GM23338 (cell line): ENCODE results near the gene NIPA2. TPM values are rescaled to one million over a fixed set of nuclear protein-coding genes. Genes with fewer than 3 reads are reported as not detected.

Experiments
- ATAC-seq: fragments of 200-7000 bp; cut with Tn5 transposase; 3 replicates; pipeline ENCODE4 v1.9.1; 2020
- DNase-seq: peaks from one replicate; pipeline ENCODE4 v3.0.0-alpha.2; 2015; ENCODE audit warnings: low spot score
- H2AFZ ChIP-seq: fragments of 200-600 bp; sonication (generic); 2 replicates; pipeline ENCODE4 v1.8.0; 2016; ENCODE audit warnings: antibody characterized with exemption, mild to moderate bottlenecking, moderate library complexity
- H3F3A ChIP-seq: fragments of 200-600 bp; sonication (generic); replicated peaks from 2 replicates; pipeline ENCODE4 v1.8.0; 2017; ENCODE audit warnings: antibody characterized with exemption, mixed run types, low read depth
- H3K27ac ChIP-seq: fragments of 200-600 bp; sonication (generic); 2 replicates; pipeline ENCODE4 v1.6.1; 2016; ENCODE audit warnings: low read depth
- H3K27me3 ChIP-seq: fragments of 200-600 bp; sonication (generic); 2 replicates; pipeline ENCODE4 v1.8.0; 2016; ENCODE audit warnings: mild to moderate bottlenecking, mixed run types, moderate library complexity; ENCODE audit not compliant: insufficient read depth
- H3K36me3 ChIP-seq: fragments of 200-600 bp; sonication (generic); 2 replicates; pipeline ENCODE4 v1.8.0; 2016; ENCODE audit warnings: mild to moderate bottlenecking; ENCODE audit not compliant: insufficient read depth
- H3K4me1 ChIP-seq: fragments of 200-600 bp; sonication (generic); 2 replicates; pipeline ENCODE4 v1.8.0; 2016; ENCODE audit warnings: mild to moderate bottlenecking, moderate library complexity; ENCODE audit not compliant: insufficient read depth
- H3K4me2 ChIP-seq: fragments of 200-600 bp; sonication (generic); 2 replicates; pipeline ENCODE4 v1.7.1; 2017; ENCODE audit warnings: mixed run types
- H3K4me3 ChIP-seq: fragments of 200-600 bp; sonication (generic); 2 replicates; pipeline ENCODE4 v1.6.1; 2016; ENCODE audit warnings: mixed run types
- H3K79me2 ChIP-seq: fragments of 200-600 bp; sonication (generic); replicated peaks from 2 replicates; pipeline ENCODE4 v1.8.0; 2017; ENCODE audit warnings: mild to moderate bottlenecking; ENCODE audit not compliant: insufficient read depth
- H3K9me2 ChIP-seq: fragments of 200-600 bp; sonication (generic); 2 replicates; pipeline ENCODE4 v1.8.0; 2017; ENCODE audit not compliant: insufficient read depth
- H4K20me1 ChIP-seq: fragments of 200-600 bp; sonication (generic); replicated peaks from 2 replicates; pipeline ENCODE4 v1.8.0; 2017; ENCODE audit warnings: mild to moderate bottlenecking; ENCODE audit not compliant: insufficient read depth
- H3K27ac Mint-ChIP-seq: 2 replicates; pipeline ENCODE4 v1.8.0; 2020; ENCODE audit warnings: inconsistent platforms, mild to moderate bottlenecking, moderate library complexity, mixed read lengths
- H3K27me3 Mint-ChIP-seq: 3 replicates; pipeline ENCODE4 v1.8.0; 2022; ENCODE audit warnings: low read depth, mild to moderate bottlenecking, moderate library complexity, mixed read lengths, inconsistent platforms; ENCODE audit not compliant: insufficient read depth, poor library complexity
- H3K36me3 Mint-ChIP-seq: 3 replicates; pipeline ENCODE4 v1.8.0; 2021; ENCODE audit warnings: low read depth, mild to moderate bottlenecking, inconsistent platforms, moderate library complexity, mixed read lengths
- H3K4me1 Mint-ChIP-seq: 3 replicates; pipeline ENCODE4 v1.8.0; 2020; ENCODE audit warnings: mild to moderate bottlenecking, inconsistent platforms, mixed read lengths
- H3K4me3 Mint-ChIP-seq: 3 replicates; pipeline ENCODE4 v1.8.0; 2021; ENCODE audit warnings: moderate library complexity, mild to moderate bottlenecking, inconsistent platforms, mixed read lengths
- H3K9me3 Mint-ChIP-seq: 3 replicates; pipeline ENCODE4 v1.8.0; 2020; ENCODE audit warnings: moderate library complexity, mild to moderate bottlenecking, inconsistent platforms, mixed read lengths
- CREB1 ChIP-seq: fragments of 250-450 bp; sonication (Bioruptor Pico); IDR thresholded peaks from 2 replicates; pipeline ENCODE4 v1.5.0; 2020; ENCODE audit warnings: low read depth, mild to moderate bottlenecking, moderate library complexity
- JUNB ChIP-seq: IDR thresholded peaks from one replicate; pipeline ENCODE4 v1.6.1; 2016; ENCODE audit warnings: antibody characterized with exemption; ENCODE audit not compliant: unreplicated experiment
- NANOG ChIP-seq: IDR thresholded peaks from 2 replicates; pipeline ENCODE4 v1.6.1; 2016; ENCODE audit warnings: antibody characterized with exemption, borderline replicate concordance
- POLR2AphosphoS5 ChIP-seq: IDR thresholded peaks from 2 replicates; pipeline ENCODE4 v1.6.1; 2016; ENCODE audit warnings: antibody characterized with exemption, low read depth
- STAT1 ChIP-seq: IDR thresholded peaks from one replicate; pipeline ENCODE4 v1.6.1; 2016; ENCODE audit warnings: antibody characterized with exemption; ENCODE audit not compliant: unreplicated experiment
- ZNF114 ChIP-seq: fragments of 250-450 bp; sonication (Bioruptor Pico); IDR thresholded peaks from 2 replicates; pipeline ENCODE4 v1.5.0; 2020; ENCODE audit warnings: mild to moderate bottlenecking, moderate library complexity
- ZNF331 ChIP-seq: fragments of 250-450 bp; sonication (Bioruptor Pico); IDR thresholded peaks from 2 replicates; pipeline ENCODE4 v1.5.0; 2020; ENCODE audit warnings: low read depth, mild to moderate bottlenecking, moderate library complexity
- polyA plus RNA-seq: library from polyadenylated mRNA; unstranded; fragments of >200 nt; fragmentation: Nextera tagmentation; extraction: Ambion mirVana; gene quantifications from 2 replicates; pipeline ENCODE4 v1.2.1, GENCODE V29; 2016
- total RNA-seq: library from RNA; depleted of rRNA; stranded (reverse); fragments of >200 nt; shearing (Covaris generic); gene quantifications from 2 replicates; pipeline ENCODE4 v1.2.3, GENCODE V29; 2014
- TF ChIP-seq, protein P1 (sequence below): fragments of 250-450 bp; sonication (Bioruptor Pico); IDR thresholded peaks from 2 replicates; pipeline ENCODE4 v1.5.0; 2020; ENCODE audit warnings: mild to moderate bottlenecking, moderate library complexity
- TF ChIP-seq, protein P2 (sequence below): IDR thresholded peaks from 2 replicates; pipeline ENCODE4 v1.6.1; 2016; ENCODE audit warnings: antibody characterized with exemption
- TF ChIP-seq, protein P3 (sequence below): IDR thresholded peaks from one replicate; pipeline ENCODE4 v1.6.1; 2018; ENCODE audit warnings: antibody characterized with exemption; ENCODE audit not compliant: unreplicated experiment

Gene NIPA2
- total and polyA plus RNA-seq, 2 experiments from 2014 or later: 35.0 to 105 TPM

DNA sequence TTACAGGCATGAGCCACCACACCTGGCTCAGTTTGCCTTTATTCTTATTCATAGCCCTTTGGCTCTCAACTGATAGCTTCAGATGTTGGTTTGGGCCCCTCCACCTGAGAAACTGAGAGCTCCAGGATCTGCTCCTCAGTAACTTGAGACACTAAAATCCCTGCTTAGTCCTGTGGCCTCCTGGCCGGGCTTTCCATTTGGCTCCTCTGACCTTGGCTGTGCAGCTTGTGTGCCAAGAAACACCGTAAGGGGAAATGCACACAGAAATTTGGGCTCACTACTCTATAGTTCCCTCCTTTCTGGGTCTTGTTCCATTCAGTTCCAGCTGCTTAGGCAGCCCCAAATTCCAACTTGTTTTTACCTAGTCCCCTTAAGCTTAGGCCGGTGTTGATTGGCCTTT is 24.9 kb downstream of the NIPA2 start:
- no peak for DNase-seq
- Mint-ChIP-seq H3K27me3 (peaks cover 11% of the 10 kb centered on the region), H3K4me3 (no peak overlapping the region), H3K4me1 (peaks cover 5% of the 10 kb centered on the region), H3K9me3 (no peaks in the 10 kb centered on the region; the same call in 2 of the 3 replicates), H3K27ac (peak overlapping the region; percentile 70; the same call in 1 of the 2 replicates), H3K36me3 (peaks cover 91% of the 10 kb centered on the region)
- no peak for TF ChIP-seq NANOG
- TF ChIP-seq, protein P1, sequence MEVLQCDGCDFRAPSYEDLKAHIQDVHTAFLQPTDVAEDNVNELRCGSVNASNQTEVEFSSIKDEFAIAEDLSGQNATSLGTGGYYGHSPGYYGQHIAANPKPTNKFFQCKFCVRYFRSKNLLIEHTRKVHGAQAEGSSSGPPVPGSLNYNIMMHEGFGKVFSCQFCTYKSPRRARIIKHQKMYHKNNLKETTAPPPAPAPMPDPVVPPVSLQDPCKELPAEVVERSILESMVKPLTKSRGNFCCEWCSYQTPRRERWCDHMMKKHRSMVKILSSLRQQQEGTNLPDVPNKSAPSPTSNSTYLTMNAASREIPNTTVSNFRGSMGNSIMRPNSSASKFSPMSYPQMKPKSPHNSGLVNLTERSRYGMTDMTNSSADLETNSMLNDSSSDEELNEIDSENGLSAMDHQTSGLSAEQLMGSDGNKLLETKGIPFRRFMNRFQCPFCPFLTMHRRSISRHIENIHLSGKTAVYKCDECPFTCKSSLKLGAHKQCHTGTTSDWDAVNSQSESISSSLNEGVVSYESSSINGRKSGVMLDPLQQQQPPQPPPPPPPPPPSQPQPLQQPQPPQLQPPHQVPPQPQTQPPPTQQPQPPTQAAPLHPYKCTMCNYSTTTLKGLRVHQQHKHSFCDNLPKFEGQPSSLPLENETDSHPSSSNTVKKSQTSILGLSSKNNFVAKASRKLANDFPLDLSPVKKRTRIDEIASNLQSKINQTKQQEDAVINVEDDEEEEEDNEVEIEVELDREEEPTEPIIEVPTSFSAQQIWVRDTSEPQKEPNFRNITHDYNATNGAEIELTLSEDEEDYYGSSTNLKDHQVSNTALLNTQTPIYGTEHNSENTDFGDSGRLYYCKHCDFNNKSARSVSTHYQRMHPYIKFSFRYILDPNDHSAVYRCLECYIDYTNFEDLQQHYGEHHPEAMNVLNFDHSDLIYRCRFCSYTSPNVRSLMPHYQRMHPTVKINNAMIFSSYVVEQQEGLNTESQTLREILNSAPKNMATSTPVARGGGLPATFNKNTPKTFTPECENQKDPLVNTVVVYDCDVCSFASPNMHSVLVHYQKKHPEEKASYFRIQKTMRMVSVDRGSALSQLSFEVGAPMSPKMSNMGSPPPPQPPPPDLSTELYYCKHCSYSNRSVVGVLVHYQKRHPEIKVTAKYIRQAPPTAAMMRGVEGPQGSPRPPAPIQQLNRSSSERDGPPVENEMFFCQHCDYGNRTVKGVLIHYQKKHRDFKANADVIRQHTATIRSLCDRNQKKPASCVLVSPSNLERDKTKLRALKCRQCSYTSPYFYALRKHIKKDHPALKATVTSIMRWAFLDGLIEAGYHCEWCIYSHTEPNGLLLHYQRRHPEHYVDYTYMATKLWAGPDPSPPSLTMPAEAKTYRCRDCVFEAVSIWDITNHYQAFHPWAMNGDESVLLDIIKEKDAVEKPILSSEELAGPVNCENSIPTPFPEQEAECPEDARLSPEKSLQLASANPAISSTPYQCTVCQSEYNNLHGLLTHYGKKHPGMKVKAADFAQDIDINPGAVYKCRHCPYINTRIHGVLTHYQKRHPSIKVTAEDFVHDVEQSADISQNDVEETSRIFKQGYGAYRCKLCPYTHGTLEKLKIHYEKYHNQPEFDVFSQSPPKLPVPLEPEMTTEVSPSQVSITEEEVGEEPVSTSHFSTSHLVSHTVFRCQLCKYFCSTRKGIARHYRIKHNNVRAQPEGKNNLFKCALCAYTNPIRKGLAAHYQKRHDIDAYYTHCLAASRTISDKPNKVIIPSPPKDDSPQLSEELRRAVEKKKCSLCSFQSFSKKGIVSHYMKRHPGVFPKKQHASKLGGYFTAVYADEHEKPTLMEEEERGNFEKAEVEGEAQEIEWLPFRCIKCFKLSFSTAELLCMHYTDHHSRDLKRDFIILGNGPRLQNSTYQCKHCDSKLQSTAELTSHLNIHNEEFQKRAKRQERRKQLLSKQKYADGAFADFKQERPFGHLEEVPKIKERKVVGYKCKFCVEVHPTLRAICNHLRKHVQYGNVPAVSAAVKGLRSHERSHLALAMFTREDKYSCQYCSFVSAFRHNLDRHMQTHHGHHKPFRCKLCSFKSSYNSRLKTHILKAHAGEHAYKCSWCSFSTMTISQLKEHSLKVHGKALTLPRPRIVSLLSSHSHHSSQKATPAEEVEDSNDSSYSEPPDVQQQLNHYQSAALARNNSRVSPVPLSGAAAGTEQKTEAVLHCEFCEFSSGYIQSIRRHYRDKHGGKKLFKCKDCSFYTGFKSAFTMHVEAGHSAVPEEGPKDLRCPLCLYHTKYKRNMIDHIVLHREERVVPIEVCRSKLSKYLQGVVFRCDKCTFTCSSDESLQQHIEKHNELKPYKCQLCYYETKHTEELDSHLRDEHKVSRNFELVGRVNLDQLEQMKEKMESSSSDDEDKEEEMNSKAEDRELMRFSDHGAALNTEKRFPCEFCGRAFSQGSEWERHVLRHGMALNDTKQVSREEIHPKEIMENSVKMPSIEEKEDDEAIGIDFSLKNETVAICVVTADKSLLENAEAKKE (CRISPR knock-in tag): no peak
- TF ChIP-seq CREB1 (CRISPR knock-in tag): no peak
- peak overlapping the region; percentile 53; the same call in 1 of the 2 replicates for H3K27ac ChIP-seq
- peaks cover 29% of the 10 kb centered on the region for H3K79me2 ChIP-seq
- 0 out of 2 replicates have a peak, but pooled peaks cover 3% of the 10 kb centered on the region for H3F3A ChIP-seq
- no peak overlapping the region for H2AFZ ChIP-seq
- no peak overlapping the region for H3K4me3 ChIP-seq
- no peak overlapping the region for H3K4me2 ChIP-seq
- peaks cover 56% of the 10 kb centered on the region for H3K36me3 ChIP-seq
- H3K4me1 ChIP-seq: no peaks in the 10 kb centered on the region; the same call in 1 of the 2 replicates
- ATAC-seq: peak; percentile 42; the same call in 2 of the 3 replicates
- no peaks in the 10 kb centered on the region for H3K27me3 ChIP-seq
- H3K9me2 ChIP-seq: no peaks in the 10 kb centered on the region
- peaks cover 14% of the 10 kb centered on the region for H4K20me1 ChIP-seq

DNA sequence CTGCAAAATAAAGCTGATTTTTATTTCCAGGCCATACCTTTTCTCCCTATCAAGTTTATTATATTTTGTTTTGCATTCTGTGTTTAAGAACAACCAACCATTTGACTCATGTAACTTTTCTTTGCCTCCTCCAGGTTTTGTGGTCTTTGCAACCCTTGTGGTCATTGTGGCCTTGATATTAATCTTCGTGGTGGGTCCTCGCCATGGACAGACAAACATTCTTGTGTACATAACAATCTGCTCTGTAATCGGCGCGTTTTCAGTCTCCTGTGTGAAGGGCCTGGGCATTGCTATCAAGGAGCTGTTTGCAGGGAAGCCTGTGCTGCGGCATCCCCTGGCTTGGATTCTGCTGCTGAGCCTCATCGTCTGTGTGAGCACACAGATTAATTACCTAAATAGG is 27.6 kb downstream of the NIPA2 start:
- ATAC-seq (no peak), DNase-seq (no peak)
- Mint-ChIP-seq H3K4me3 (no peak overlapping the region), H3K36me3 (peaks cover 91% of the 10 kb centered on the region), H3K27me3 (peaks cover 11% of the 10 kb centered on the region), H3K4me1 (peaks cover 5% of the 10 kb centered on the region), H3K27ac (no peak overlapping the region; the same call in 1 of the 2 replicates), H3K9me3 (no peaks in the 10 kb centered on the region; the same call in 2 of the 3 replicates)
- Histone ChIP-seq H3K9me2 (no peaks in the 10 kb centered on the region), H2AFZ (no peak overlapping the region), H4K20me1 (peaks cover 22% of the 10 kb centered on the region), H3K4me2 (no peak overlapping the region), H3K36me3 (peaks cover 43% of the 10 kb centered on the region), H3K4me3 (no peak overlapping the region), H3F3A (0 out of 2 replicates have a peak, but pooled peaks cover 3% of the 10 kb centered on the region), H3K79me2 (peaks cover 29% of the 10 kb centered on the region), H3K4me1 (no peaks in the 10 kb centered on the region; the same call in 1 of the 2 replicates), H3K27me3 (no peaks in the 10 kb centered on the region), H3K27ac (0 out of 2 replicates have a peak overlapping the region, but pooled peaks have one; percentile 59)
- TF ChIP-seq, protein P2, sequence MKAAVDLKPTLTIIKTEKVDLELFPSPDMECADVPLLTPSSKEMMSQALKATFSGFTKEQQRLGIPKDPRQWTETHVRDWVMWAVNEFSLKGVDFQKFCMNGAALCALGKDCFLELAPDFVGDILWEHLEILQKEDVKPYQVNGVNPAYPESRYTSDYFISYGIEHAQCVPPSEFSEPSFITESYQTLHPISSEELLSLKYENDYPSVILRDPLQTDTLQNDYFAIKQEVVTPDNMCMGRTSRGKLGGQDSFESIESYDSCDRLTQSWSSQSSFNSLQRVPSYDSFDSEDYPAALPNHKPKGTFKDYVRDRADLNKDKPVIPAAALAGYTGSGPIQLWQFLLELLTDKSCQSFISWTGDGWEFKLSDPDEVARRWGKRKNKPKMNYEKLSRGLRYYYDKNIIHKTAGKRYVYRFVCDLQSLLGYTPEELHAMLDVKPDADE: no peak
- TF ChIP-seq JUNB (no peak), ZNF114 (no peak), CREB1 (CRISPR knock-in tag) (no peak), POLR2AphosphoS5 (no peak), STAT1 (no peak), ZNF331 (no peak)
- TF ChIP-seq, protein P3, sequence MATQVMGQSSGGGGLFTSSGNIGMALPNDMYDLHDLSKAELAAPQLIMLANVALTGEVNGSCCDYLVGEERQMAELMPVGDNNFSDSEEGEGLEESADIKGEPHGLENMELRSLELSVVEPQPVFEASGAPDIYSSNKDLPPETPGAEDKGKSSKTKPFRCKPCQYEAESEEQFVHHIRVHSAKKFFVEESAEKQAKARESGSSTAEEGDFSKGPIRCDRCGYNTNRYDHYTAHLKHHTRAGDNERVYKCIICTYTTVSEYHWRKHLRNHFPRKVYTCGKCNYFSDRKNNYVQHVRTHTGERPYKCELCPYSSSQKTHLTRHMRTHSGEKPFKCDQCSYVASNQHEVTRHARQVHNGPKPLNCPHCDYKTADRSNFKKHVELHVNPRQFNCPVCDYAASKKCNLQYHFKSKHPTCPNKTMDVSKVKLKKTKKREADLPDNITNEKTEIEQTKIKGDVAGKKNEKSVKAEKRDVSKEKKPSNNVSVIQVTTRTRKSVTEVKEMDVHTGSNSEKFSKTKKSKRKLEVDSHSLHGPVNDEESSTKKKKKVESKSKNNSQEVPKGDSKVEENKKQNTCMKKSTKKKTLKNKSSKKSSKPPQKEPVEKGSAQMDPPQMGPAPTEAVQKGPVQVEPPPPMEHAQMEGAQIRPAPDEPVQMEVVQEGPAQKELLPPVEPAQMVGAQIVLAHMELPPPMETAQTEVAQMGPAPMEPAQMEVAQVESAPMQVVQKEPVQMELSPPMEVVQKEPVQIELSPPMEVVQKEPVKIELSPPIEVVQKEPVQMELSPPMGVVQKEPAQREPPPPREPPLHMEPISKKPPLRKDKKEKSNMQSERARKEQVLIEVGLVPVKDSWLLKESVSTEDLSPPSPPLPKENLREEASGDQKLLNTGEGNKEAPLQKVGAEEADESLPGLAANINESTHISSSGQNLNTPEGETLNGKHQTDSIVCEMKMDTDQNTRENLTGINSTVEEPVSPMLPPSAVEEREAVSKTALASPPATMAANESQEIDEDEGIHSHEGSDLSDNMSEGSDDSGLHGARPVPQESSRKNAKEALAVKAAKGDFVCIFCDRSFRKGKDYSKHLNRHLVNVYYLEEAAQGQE: no peak
